ENCODE data around the gene HHLA2.

The HHLA2 gene

DNA sequence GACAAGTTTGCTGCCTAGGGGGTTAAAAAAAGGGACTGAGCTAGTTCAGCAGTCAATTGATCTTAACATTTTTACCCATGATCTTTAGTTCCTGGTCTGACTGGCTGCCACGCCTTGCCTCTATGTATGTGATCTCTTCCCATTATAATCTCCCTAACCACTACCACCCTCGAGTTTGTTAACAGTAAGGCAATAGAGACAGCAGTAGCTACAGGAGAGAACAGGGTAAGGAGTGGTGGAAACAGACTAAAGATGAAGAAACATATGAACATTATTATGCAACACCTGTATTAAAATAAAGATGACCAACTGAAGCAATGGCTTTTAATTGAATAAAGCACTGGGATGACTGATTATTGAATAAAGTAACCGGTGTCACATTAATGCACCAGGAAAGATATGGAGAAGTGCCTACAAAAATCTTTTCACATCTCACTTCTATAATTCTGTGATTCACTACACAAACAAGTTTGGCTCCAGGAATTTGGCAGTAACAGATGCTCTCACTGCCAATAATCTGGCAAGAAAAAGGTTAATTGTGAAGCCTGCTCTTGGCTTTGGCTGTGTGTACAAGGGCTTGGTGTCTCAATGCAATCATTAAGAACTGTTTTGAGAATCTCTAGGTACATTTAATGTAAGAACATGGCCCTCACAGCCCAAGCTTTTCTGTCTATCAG is 95.7 kb downstream of the HHLA2 start:
- no peak overlapping the region for H3K4me3 ChIP-seq (replicated peaks; ENCODE audit: low read depth, low read length)
- no peak for DNase-seq (ENCODE audit: extremely low read depth, low read depth)
- TF ChIP-seq, protein P1, sequence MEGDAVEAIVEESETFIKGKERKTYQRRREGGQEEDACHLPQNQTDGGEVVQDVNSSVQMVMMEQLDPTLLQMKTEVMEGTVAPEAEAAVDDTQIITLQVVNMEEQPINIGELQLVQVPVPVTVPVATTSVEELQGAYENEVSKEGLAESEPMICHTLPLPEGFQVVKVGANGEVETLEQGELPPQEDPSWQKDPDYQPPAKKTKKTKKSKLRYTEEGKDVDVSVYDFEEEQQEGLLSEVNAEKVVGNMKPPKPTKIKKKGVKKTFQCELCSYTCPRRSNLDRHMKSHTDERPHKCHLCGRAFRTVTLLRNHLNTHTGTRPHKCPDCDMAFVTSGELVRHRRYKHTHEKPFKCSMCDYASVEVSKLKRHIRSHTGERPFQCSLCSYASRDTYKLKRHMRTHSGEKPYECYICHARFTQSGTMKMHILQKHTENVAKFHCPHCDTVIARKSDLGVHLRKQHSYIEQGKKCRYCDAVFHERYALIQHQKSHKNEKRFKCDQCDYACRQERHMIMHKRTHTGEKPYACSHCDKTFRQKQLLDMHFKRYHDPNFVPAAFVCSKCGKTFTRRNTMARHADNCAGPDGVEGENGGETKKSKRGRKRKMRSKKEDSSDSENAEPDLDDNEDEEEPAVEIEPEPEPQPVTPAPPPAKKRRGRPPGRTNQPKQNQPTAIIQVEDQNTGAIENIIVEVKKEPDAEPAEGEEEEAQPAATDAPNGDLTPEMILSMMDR (IDR thresholded peaks at IDR 0.05; ENCODE audit: low read depth, low read length, missing control alignments): no peak

DNA sequence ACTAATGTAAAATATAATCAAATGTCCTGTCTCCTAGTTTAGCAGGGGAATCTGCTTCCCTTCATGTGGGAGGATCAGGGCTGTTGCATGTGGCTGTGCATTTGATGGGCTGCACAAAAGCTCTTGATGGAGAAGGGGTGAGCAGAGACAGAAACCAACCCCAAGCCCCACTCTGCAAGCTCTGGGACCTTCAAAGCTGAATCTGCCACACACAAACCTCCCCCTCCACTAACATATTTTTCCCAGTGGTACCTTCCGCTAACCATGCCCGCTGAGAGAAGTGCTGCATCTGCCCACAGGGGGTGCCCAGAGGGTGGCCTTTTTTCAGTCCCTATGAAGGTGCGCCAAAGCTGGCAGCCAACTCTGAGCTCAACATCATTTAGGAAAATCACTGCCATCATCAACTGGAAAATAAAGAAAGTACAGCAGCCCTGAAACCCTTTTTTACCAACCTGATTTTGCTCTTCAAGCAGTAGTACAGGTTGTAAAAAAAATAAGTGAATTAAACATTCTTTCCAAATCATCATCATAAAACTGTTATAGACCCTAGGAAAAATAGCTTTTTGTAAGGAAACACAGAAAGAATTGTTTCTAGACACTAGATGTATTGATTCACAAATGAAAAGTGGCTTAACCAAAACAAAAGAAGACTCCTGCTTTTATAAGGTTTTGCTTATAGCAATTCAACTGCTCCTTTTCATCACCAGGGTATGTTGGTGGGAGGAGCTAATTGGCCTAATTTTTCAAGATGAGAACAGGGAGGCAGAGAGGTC is 97.0 kb downstream of the HHLA2 start:
- TF ChIP-seq, protein P1 (IDR thresholded peaks at IDR 0.05; ENCODE audit: low read depth, low read length, missing control alignments): no peak
- H3K4me3 ChIP-seq (replicated peaks; ENCODE audit: low read depth, low read length): no peak overlapping the region
- DNase-seq (ENCODE audit: extremely low read depth, low read depth): no peak

DNA sequence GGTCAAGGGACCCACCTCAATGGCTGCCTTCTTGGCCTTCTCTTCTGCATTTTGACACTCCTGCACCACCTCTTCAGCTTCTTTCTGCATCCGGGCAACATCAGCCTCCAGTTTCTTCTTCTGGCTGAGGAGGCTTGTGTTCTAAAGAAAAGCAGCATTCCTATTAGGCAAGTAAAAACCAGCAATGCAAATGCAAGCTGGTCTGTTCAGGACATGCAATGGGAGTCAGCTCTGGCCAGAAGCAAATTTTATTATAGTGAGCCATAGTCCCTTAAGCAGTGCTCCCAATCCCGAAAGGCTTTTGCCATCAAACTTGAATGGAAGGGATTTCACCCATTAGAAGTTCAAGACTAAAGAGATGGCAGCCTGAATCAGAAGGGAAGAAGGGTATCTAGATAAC is 97.7 kb downstream of the HHLA2 start:
- H3K4me3 ChIP-seq (replicated peaks; ENCODE audit: low read depth, low read length): no peak overlapping the region
- TF ChIP-seq, protein P1 (IDR thresholded peaks at IDR 0.05; ENCODE audit: low read depth, low read length, missing control alignments): no peak
- DNase-seq (ENCODE audit: extremely low read depth, low read depth): no peak

DNA sequence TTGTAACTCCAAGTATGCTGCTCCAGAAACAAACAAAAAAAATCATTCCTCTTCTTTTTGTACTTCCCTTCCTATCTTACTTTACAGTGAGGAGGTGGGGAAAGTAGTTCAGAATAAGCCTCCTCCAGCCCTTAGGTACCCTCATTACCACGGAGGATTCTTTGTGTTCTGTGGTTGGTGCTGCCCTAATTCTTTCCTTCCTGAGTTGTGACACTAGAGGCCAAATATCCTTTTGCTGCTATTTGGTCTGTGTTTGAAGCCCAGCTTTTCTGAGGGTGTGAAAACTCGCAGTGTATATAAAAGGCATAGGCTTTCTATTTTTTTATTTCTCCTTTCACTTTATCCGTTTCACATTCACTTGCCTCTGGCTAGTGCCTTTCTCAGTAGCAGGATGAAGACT is 98.2 kb downstream of the HHLA2 start:
- H3K4me3 ChIP-seq (replicated peaks; ENCODE audit: low read depth, low read length): no peak overlapping the region
- DNase-seq (ENCODE audit: extremely low read depth, low read depth): no peak
- TF ChIP-seq, protein P1 (IDR thresholded peaks at IDR 0.05; ENCODE audit: low read depth, low read length, missing control alignments): no peak

DNA sequence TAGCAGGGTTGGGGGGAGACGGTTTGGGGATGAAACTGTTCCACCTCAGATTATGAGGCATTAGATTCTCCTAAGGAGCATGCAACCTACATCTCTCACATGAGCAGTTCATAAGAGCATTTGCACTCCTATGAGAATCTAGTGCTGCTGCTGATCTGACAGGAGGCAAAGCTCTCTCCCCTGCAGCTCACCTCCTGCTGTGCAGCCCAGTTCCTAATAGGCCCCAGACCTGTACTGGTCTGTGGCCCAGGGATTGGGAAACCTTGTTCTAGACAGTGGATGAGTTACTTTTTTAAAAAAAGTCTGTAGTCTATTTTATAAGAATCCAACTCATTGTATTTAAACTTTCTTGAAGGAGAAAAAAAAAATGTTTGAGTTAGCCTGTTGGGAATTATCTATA is 100.0 kb downstream of the HHLA2 start:
- TF ChIP-seq, protein P1 (IDR thresholded peaks at IDR 0.05; ENCODE audit: low read depth, low read length, missing control alignments): no peak
- no peak overlapping the region for H3K4me3 ChIP-seq (replicated peaks; ENCODE audit: low read depth, low read length)
- no peak for DNase-seq (ENCODE audit: extremely low read depth, low read depth)

DNA sequence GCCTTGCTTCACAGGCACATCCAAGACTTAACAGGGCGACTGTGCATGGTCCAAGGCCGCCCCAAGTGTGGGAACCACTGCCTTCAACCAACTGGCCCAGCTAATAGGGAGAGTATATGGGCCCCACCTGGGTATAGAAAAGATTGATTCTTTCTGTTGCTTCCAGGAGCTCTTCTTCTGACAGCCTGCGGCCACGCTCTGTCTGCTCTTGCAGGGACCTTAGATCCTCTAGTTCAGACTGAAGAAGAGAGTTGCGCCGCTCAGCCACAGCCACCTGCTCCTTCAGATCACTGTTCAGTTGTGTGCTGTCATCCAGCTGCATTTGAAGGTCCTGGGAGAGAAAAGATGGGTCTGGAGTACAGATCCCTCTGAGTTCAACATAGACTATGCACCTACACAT is 102.2 kb downstream of the HHLA2 start:
- no peak for DNase-seq (ENCODE audit: extremely low read depth, low read depth)
- no peak overlapping the region for H3K4me3 ChIP-seq (replicated peaks; ENCODE audit: low read depth, low read length)
- TF ChIP-seq, protein P1 (IDR thresholded peaks at IDR 0.05; ENCODE audit: low read depth, low read length, missing control alignments): no peak
